HL-60 (cell line): ENCODE results near the gene GABPA.
"Not testable (repeated sequence)": the region's sequence is repeated elsewhere in the genome, so short reads cannot be mapped to it uniquely, and the experiment has no call there.

Experiments
- DNase-seq, 2 experiments: peaks; one replicate each; pipeline ENCODE4 v3.0.0-alpha.2; 2010 to 2020; ENCODE audit warnings: low read depth in 1 of 2, low spot score in 1 of 2
- H3K27ac ChIP-seq: fragments of 250-450 bp; sonication (Bioruptor Pico); replicated peaks from 2 replicates; pipeline ENCODE4 v1.5.1; 2020; ENCODE audit warnings: mild to moderate bottlenecking, moderate library complexity
- H3K27me3 ChIP-seq: fragments of 250-450 bp; sonication (Bioruptor Pico); 2 replicates; pipeline ENCODE4 v1.5.1; 2021; ENCODE audit warnings: mild to moderate bottlenecking, moderate library complexity; ENCODE audit not compliant: insufficient read depth, poor library complexity, severe bottlenecking
- H3K4me3 ChIP-seq: replicated peaks from 2 replicates; pipeline ENCODE4 v1.5.1; 2011; ENCODE audit warnings: mild to moderate bottlenecking, control low read depth, low read length; ENCODE audit not compliant: insufficient read depth
- GABPA ChIP-seq: IDR thresholded peaks from 2 replicates; pipeline ENCODE4 v1.6.1; 2012; ENCODE audit warnings: low read depth
- POLR2AphosphoS5 ChIP-seq: IDR thresholded peaks from 2 replicates; pipeline ENCODE4 v1.6.1; 2012; ENCODE audit warnings: low read depth
- REST ChIP-seq: IDR thresholded peaks from 2 replicates; pipeline ENCODE4 v1.6.1; 2012; ENCODE audit warnings: low read depth; ENCODE audit not compliant: insufficient replicate concordance
- SPI1 ChIP-seq: IDR thresholded peaks from 2 replicates; pipeline ENCODE4 v1.6.1; 2012; ENCODE audit warnings: low read depth, mild to moderate bottlenecking, borderline replicate concordance
- TF ChIP-seq, protein P1 (sequence below): IDR thresholded peaks from one replicate; pipeline ENCODE4 v1.5.1; 2011; ENCODE audit warnings: low read length, control low read depth, inconsistent platforms; ENCODE audit not compliant: insufficient read depth

Gene GABPA

GRCh38 chr21:25701529-25701928 lies 33.2 kb upstream of the GABPA start:
- Histone ChIP-seq H3K4me3 (no peak overlapping the region), H3K27ac (peak overlapping the region; percentile 15), H3K27me3 (no peaks in the 10 kb centered on the region)
- DNase-seq: no peak
- no peak for TF ChIP-seq GABPA
- no peak for TF ChIP-seq POLR2AphosphoS5
- TF ChIP-seq, protein P1, sequence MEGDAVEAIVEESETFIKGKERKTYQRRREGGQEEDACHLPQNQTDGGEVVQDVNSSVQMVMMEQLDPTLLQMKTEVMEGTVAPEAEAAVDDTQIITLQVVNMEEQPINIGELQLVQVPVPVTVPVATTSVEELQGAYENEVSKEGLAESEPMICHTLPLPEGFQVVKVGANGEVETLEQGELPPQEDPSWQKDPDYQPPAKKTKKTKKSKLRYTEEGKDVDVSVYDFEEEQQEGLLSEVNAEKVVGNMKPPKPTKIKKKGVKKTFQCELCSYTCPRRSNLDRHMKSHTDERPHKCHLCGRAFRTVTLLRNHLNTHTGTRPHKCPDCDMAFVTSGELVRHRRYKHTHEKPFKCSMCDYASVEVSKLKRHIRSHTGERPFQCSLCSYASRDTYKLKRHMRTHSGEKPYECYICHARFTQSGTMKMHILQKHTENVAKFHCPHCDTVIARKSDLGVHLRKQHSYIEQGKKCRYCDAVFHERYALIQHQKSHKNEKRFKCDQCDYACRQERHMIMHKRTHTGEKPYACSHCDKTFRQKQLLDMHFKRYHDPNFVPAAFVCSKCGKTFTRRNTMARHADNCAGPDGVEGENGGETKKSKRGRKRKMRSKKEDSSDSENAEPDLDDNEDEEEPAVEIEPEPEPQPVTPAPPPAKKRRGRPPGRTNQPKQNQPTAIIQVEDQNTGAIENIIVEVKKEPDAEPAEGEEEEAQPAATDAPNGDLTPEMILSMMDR: no peak
- no peak for TF ChIP-seq SPI1
- TF ChIP-seq REST: no peak

DNA sequence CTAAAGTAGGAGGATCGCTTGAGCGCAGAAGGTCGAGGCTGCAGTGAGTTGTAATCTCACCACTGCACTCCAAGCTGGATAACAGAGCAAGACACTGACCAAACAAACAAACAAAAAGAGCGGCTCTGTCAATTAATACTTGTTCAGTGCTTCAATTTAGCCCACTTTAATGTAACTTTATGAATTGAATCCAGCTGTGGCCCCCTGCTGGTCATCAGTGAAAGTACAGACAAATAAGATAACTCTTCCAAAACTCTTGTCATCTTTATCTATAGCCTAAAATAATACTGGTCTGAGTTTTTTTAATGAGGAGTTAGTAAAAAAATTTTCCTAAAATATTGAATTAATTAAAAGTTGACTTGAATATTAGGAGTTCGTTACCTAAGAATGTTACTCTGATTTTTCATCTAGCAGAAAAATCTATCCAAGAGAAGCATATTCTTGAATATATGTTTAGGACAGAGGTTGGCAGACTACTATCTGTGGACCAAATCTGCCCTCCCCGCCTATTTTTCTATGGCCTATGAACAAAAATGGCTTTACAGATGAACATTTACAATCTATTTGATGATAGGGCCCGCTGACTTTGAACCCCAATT lies 26.2 kb upstream of the GABPA start:
- Histone ChIP-seq H3K27ac (no peak overlapping the region), H3K27me3 (no peaks in the 10 kb centered on the region), H3K4me3 (no peak overlapping the region)
- no peak for TF ChIP-seq GABPA
- TF ChIP-seq, protein P1: peak; percentile 56
- peak in 1 of 2 experiments; percentile 28 for DNase-seq

DNA sequence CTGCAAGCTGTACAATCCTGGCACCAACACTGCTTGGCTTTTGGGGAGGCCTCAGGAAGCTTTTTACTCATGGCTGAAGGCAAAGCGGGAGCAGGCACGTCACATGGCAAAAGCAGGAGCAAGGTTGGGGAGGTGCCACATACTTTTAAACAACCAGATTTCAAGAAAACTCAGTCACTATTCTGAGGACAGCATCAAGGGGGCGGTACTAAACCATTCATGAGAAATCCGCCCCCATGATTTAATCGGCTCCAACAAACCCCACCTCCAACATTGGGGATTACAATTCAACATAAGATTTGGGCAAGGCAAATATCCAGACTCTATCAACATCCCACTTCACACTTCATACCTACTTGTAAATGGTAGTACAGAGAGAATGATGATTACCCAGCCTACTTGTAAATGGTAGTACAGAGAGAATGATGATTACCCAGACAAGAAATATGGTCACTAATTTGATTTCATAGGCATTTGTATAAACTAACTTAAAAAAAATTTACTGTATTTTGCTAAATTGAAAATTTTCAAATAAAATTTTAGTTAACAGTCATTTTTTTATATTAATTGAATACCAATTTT lies 25.0 kb upstream of the GABPA start:
- Histone ChIP-seq H3K27ac (no peak overlapping the region), H3K27me3 (no peaks in the 10 kb centered on the region), H3K4me3 (no peak overlapping the region)
- TF ChIP-seq, protein P1: no peak
- TF ChIP-seq POLR2AphosphoS5 (no peak), SPI1 (no peak), REST (no peak), GABPA (no peak)
- no peak for DNase-seq

GRCh38 chr21:25710550-25710949 lies 24.2 kb upstream of the GABPA start:
- Histone ChIP-seq H3K27ac (no peak overlapping the region), H3K4me3 (no peak overlapping the region), H3K27me3 (no peaks in the 10 kb centered on the region)
- no peak for DNase-seq
- TF ChIP-seq REST (no peak), POLR2AphosphoS5 (no peak), SPI1 (no peak), GABPA (no peak)
- TF ChIP-seq, protein P1: no peak

DNA sequence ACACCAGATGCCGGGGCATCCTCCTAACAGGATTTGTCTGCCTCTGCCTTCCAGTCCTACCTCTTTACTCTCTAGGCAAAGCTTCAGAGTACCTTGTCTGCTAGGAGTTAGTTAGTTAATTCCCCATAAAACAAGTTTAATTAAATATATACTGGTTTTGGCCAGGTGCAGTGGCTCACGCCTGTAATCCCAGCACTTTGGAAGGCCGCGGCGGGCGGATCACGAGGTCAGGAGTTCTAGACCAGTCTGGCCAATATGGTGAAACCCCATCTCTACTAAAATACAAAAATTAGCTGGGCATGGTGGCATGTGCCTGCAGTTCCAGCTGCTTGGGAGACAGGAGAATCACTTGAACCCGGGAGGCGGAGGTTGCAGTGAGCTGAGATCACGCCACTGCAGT lies 20.7 kb upstream of the GABPA start:
- not testable (repeated sequence) for H3K27ac ChIP-seq, DNase-seq, H3K4me3 ChIP-seq, H3K27me3 ChIP-seq
